ENCODE results near the gene MED26.

Gene MED26

GRCh38 chr19:16661480-16662034 lies 33.6 kb upstream of the MED26 start (continued):
- TF ChIP-seq PRDM6 (tag by site-specific recombination; IDR thresholded peaks at IDR 0.05) (no peak), ZNF792 (tag by site-specific recombination; IDR thresholded peaks at IDR 0.05) (no peak), ZNF221 (tag by site-specific recombination; IDR thresholded peaks at IDR 0.05; ENCODE audit: borderline replicate concordance) (no peak), GLI4 (tag by site-specific recombination; IDR thresholded peaks at IDR 0.05) (0 out of 2 replicates have a peak, but pooled peaks have one; percentile 32), ZNF549 (tag by site-specific recombination; IDR thresholded peaks at IDR 0.05) (no peak), ZBTB26 (tag by site-specific recombination; optimal IDR thresholded peaks at IDR 0.05) (peak; percentile 59), ZBTB1 (tag by site-specific recombination; IDR thresholded peaks at IDR 0.05) (0 out of 2 replicates have a peak, but pooled peaks have one; percentile 9), ZIC2 (tag by site-specific recombination; IDR thresholded peaks at IDR 0.05) (0 out of 2 replicates have a peak, but pooled peaks have one; percentile 26), ZNF830 (tag by site-specific recombination; IDR thresholded peaks at IDR 0.05; ENCODE audit: low read depth) (no peak), ZNF114 (tag by site-specific recombination; IDR thresholded peaks at IDR 0.05) (no peak), KLF9 (tag by site-specific recombination; IDR thresholded peaks at IDR 0.05; ENCODE audit: low read depth) (peak; percentile 28; the same call in 1 of the 2 replicates), ZNF837 (tag by site-specific recombination; IDR thresholded peaks at IDR 0.05) (0 out of 2 replicates have a peak, but pooled peaks have one; percentile 18), ZNF660 (tag by site-specific recombination; IDR thresholded peaks at IDR 0.05) (no peak), HIC1 (tag by site-specific recombination; IDR thresholded peaks at IDR 0.05) (0 out of 2 replicates have a peak, but pooled peaks have one; percentile 23)

GRCh38 chr19:16660763-16661479 lies 32.9 kb upstream of the MED26 start, which contains the start of gene TMEM38A:
TMEM38A (plus strand) TSS chr19:16661139; CDS start chr19:16661218, 79 bp downstream.
- peak within 1 kb of the TSS; percentile 99 for H3K4me3 ChIP-seq (ENCODE audit: low read depth, low read length)
- POLR2A ChIA-PET = interaction anchor here (0.6 to 2.6 kb wide), 12 partner anchors 11 to 1911 kb away, joined by 3 to 12 read pairs (median 3); partner anchors contain the start of genes MED26, SLC35E1 and UBA52
- H3K27ac ChIP-seq (ENCODE audit: extremely low read depth, low read depth, low read length) = peak within 1 kb of the TSS; percentile 55; the same call in 1 of the 2 replicates
- CTCF ChIA-PET = interaction anchor here (1.3 kb wide), 1 partner anchor 222 kb away, joined by 3 read pairs; no protein-coding TSS in a partner anchor
- H3K36me3 ChIP-seq (ENCODE audit: control insufficient read depth in 2 of 2, insufficient read depth in 1 of 2, low read length in 2 of 2) = peaks cover 2 to 30% of the 10 kb centered on the region in 2 experiments; a peak in 2 of 3 replicates
- no peaks in the 10 kb centered on the region for H3K4me1 ChIP-seq (ENCODE audit: control insufficient read depth, insufficient read depth, low read length)
- H3K9me3 ChIP-seq (ENCODE audit: control insufficient read depth, insufficient read depth, low read depth, low read length) = no peaks in the 10 kb centered on the region
- TF ChIP-seq ZNF366 (tag by site-specific recombination; conservative IDR thresholded peaks at IDR 0.05) = 0 out of 2 replicates have a peak, but pooled peaks have one; percentile 7
- TF ChIP-seq ZNF704 (tag by site-specific recombination; IDR thresholded peaks at IDR 0.05) = no peak
- peak; percentile 94 for TF ChIP-seq ZNF449 (tag by site-specific recombination; IDR thresholded peaks at IDR 0.05)
- TF ChIP-seq ZNF184 (tag by site-specific recombination; IDR thresholded peaks at IDR 0.05) = no peak
- TF ChIP-seq SP3 (tag by site-specific recombination; IDR thresholded peaks at IDR 0.05) = peak; percentile 59
- peak; percentile 65; the same call in 1 of the 2 replicates for TF ChIP-seq ZBTB20 (tag by site-specific recombination; IDR thresholded peaks at IDR 0.05)
- TF ChIP-seq KLF8 (tag by site-specific recombination; IDR thresholded peaks at IDR 0.05) = peak; percentile 13; the same call in 1 of the 2 replicates
- peak; percentile 49; the same call in 1 of the 2 replicates for TF ChIP-seq ZNF777 (tag by site-specific recombination; IDR thresholded peaks at IDR 0.05; ENCODE audit: borderline replicate concordance)
- TF ChIP-seq ZNF513 (tag by site-specific recombination; IDR thresholded peaks at IDR 0.05) = peak; percentile 71
- TF ChIP-seq KLF7 (tag by site-specific recombination; IDR thresholded peaks at IDR 0.05; ENCODE audit: borderline replicate concordance) = no peak

All from HEK293 (cell line).